Measurements from ENCODE around the gene ARVCF. TPM values are rescaled to one million over a fixed set of nuclear protein-coding genes. Genes with fewer than 3 reads are reported as not detected.

Gene ARVCF
- total and polyA plus RNA-seq, 9 of the 15 experiments (the other 6 are each of a cell fraction or from before 2014, with no cell fraction given), result 0.03 to 97.4 (median 15.6) TPM

DNA sequence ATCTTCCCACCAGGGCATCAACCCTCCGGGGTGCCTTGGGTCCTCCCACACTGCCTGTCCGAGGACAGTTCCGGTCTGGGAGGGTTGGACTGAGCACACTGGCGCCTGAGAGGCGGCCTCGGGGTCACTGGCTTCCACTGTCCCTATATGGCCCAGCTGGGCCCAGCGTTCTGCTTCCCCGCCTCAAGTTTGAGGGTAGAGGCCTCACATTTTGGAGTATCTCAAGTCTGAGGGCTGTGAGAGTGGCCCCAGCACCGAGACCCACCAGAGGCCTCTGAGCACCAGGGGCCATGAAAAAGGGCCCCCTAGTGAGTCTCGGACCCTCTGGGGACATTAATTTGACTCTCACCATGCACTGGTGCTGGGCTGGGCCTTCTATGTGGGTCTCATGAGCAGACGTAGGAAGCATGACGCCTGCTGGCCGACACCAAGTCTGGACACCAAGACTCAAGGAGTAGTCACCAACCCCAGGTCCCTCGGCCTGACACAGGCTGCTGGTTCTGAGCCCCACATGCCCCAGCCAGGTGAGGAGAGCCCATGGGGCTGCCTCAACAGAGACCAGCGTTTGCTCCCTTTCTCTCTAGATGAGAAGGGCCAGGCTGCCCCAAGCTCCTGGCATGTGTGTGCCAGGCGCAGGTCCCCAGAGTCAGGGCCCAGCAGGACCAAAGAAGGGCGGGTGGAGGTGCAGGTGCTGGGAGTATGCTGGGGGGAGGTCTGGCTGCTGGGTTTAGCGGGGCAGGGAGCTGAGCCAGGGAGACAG lies 27.5 kb downstream of the ARVCF start (continued):
- TF ChIP-seq, protein P1, sequence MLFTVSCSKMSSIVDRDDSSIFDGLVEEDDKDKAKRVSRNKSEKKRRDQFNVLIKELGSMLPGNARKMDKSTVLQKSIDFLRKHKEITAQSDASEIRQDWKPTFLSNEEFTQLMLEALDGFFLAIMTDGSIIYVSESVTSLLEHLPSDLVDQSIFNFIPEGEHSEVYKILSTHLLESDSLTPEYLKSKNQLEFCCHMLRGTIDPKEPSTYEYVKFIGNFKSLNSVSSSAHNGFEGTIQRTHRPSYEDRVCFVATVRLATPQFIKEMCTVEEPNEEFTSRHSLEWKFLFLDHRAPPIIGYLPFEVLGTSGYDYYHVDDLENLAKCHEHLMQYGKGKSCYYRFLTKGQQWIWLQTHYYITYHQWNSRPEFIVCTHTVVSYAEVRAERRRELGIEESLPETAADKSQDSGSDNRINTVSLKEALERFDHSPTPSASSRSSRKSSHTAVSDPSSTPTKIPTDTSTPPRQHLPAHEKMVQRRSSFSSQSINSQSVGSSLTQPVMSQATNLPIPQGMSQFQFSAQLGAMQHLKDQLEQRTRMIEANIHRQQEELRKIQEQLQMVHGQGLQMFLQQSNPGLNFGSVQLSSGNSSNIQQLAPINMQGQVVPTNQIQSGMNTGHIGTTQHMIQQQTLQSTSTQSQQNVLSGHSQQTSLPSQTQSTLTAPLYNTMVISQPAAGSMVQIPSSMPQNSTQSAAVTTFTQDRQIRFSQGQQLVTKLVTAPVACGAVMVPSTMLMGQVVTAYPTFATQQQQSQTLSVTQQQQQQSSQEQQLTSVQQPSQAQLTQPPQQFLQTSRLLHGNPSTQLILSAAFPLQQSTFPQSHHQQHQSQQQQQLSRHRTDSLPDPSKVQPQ (CRISPR knock-in tag; IDR thresholded peaks at IDR 0.05; ENCODE audit: borderline replicate concordance), result no peak
- TF ChIP-seq, protein P2, sequence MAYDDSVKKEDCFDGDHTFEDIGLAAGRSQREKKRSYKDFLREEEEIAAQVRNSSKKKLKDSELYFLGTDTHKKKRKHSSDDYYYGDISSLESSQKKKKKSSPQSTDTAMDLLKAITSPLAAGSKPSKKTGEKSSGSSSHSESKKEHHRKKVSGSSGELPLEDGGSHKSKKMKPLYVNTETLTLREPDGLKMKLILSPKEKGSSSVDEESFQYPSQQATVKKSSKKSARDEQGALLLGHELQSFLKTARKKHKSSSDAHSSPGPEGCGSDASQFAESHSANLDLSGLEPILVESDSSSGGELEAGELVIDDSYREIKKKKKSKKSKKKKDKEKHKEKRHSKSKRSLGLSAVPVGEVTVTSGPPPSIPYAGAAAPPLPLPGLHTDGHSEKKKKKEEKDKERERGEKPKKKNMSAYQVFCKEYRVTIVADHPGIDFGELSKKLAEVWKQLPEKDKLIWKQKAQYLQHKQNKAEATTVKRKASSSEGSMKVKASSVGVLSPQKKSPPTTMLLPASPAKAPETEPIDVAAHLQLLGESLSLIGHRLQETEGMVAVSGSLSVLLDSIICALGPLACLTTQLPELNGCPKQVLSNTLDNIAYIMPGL (CRISPR knock-in tag; IDR thresholded peaks at IDR 0.05), result no peak
- TF ChIP-seq, protein P3, sequence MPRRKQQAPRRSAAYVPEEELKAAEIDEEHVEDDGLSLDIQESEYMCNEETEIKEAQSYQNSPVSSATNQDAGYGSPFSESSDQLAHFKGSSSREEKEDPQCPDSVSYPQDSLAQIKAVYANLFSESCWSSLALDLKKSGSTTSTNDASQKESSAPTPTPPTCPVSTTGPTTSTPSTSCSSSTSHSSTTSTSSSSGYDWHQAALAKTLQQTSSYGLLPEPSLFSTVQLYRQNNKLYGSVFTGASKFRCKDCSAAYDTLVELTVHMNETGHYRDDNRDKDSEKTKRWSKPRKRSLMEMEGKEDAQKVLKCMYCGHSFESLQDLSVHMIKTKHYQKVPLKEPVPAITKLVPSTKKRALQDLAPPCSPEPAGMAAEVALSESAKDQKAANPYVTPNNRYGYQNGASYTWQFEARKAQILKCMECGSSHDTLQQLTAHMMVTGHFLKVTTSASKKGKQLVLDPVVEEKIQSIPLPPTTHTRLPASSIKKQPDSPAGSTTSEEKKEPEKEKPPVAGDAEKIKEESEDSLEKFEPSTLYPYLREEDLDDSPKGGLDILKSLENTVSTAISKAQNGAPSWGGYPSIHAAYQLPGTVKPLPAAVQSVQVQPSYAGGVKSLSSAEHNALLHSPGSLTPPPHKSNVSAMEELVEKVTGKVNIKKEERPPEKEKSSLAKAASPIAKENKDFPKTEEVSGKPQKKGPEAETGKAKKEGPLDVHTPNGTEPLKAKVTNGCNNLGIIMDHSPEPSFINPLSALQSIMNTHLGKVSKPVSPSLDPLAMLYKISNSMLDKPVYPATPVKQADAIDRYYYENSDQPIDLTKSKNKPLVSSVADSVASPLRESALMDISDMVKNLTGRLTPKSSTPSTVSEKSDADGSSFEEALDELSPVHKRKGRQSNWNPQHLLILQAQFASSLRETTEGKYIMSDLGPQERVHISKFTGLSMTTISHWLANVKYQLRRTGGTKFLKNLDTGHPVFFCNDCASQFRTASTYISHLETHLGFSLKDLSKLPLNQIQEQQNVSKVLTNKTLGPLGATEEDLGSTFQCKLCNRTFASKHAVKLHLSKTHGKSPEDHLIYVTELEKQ (CRISPR knock-in tag; IDR thresholded peaks at IDR 0.05), result no peak
- TF ChIP-seq CBX3 (IDR thresholded peaks at IDR 0.05; ENCODE audit: borderline replicate concordance in 1 of 2, low read length in 2 of 2), result no peak
- TF ChIP-seq, protein P4, sequence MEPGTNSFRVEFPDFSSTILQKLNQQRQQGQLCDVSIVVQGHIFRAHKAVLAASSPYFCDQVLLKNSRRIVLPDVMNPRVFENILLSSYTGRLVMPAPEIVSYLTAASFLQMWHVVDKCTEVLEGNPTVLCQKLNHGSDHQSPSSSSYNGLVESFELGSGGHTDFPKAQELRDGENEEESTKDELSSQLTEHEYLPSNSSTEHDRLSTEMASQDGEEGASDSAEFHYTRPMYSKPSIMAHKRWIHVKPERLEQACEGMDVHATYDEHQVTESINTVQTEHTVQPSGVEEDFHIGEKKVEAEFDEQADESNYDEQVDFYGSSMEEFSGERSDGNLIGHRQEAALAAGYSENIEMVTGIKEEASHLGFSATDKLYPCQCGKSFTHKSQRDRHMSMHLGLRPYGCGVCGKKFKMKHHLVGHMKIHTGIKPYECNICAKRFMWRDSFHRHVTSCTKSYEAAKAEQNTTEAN (CRISPR knock-in tag; IDR thresholded peaks at IDR 0.05), result no peak
- TF ChIP-seq ZNF3 (CRISPR knock-in tag; IDR thresholded peaks at IDR 0.05), result no peak
- TF ChIP-seq NR3C1 (CRISPR knock-in tag; IDR thresholded peaks at IDR 0.05), result no peak
- TF ChIP-seq HDAC6 (IDR thresholded peaks at IDR 0.05; ENCODE audit: low read depth, low read length), result 0 out of 2 replicates have a peak, but pooled peaks have one; percentile 62
- TF ChIP-seq CREBBP (IDR thresholded peaks at IDR 0.05; ENCODE audit: low read depth, low read length), result no peak
- TF ChIP-seq ZNF57 (CRISPR knock-in tag; IDR thresholded peaks at IDR 0.05), result no peak
- no peak; the same call in 1 of the 2 replicates for TF ChIP-seq MYC (IDR thresholded peaks at IDR 0.05; ENCODE audit: low read depth, low read length)
- no peak; the same call in 1 of the 2 replicates for TF ChIP-seq MYC (CRISPR knock-in tag; IDR thresholded peaks at IDR 0.05; ENCODE audit: borderline replicate concordance, low read depth)
- TF ChIP-seq, protein P5, sequence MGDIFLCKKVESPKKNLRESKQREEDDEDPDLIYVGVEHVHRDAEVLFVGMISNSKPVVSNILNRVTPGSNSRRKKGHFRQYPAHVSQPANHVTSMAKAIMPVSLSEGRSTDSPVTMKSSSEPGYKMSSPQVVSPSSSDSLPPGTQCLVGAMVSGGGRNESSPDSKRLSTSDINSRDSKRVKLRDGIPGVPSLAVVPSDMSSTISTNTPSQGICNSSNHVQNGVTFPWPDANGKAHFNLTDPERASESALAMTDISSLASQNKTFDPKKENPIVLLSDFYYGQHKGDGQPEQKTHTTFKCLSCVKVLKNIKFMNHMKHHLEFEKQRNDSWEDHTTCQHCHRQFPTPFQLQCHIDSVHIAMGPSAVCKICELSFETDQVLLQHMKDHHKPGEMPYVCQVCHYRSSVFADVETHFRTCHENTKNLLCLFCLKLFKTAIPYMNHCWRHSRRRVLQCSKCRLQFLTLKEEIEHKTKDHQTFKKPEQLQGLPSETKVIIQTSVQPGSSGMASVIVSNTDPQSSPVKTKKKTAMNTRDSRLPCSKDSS (IDR thresholded peaks at IDR 0.05; ENCODE audit: low read depth, partially characterized antibody), result no peak

Measured in K562 (cell line).